Activated T-cell treated with anti-CD3 and anti-CD28 coated beads, Interleukin-2, amount 50 U/mL, for 72 hours (primary cell): Measurements from ENCODE around the gene CACHD1. TPM values are rescaled to one million over a fixed set of nuclear protein-coding genes. Genes with fewer than 3 reads are reported as not detected.
"Not testable (repeated sequence)": the region's sequence is repeated elsewhere in the genome, so short reads cannot be mapped to it uniquely, and the experiment has no call there.

Source experiments
- ATAC-seq, 2 donors: fragments of 150-1000 bp; cut with Tn5 transposase; replicated peaks in 1 of 2; 2 replicates each; pipeline ENCODE4 v1.10.0; 2021; ENCODE audit warnings: moderate library complexity in 2 of 2, mild to moderate bottlenecking in 1 of 2
- DNase-seq, 2 donors: peaks; one replicate each; pipeline ENCODE4 v3.0.0; 2021 to 2022; ENCODE audit warnings: mixed read lengths in 1 of 2
- H3K27ac Mint-ChIP-seq: one replicate; pipeline ENCODE4 v1.8.0; 2022; ENCODE audit warnings: mild to moderate bottlenecking, moderate library complexity, mixed read lengths
- H3K27me3 Mint-ChIP-seq: one replicate; pipeline ENCODE4 v1.8.0; 2022; ENCODE audit warnings: low read depth, mixed read lengths
- H3K36me3 Mint-ChIP-seq, 2 donors: one replicate each; pipeline ENCODE4 v1.8.0; 2022; ENCODE audit warnings: mixed read lengths in 2 of 2, mild to moderate bottlenecking in 1 of 2; ENCODE audit not compliant: insufficient read depth in 2 of 2
- H3K4me1 Mint-ChIP-seq: one replicate; pipeline ENCODE4 v1.8.0; 2022; ENCODE audit warnings: low read depth, mixed read lengths
- H3K4me3 Mint-ChIP-seq, 2 donors: one replicate each; pipeline ENCODE4 v1.8.0; 2022; ENCODE audit warnings: mild to moderate bottlenecking in 2 of 2, mixed read lengths in 2 of 2, moderate library complexity in 2 of 2
- H3K9me3 Mint-ChIP-seq, 2 donors: one replicate each; pipeline ENCODE4 v1.8.0; 2022; ENCODE audit warnings: mixed read lengths in 2 of 2
- total RNA-seq, 2 donors: library from RNA; stranded (reverse); gene quantifications; one replicate each; pipeline ENCODE4 v1.2.3, GENCODE V29; 2022

CACHD1 gene
- total RNA-seq, 2 donors from 2014 or later, result 1.6 to 3.7 TPM

- Mint-ChIP-seq H3K4me3 (no peak overlapping the region), H3K36me3 (no peaks in the 10 kb centered on the region), H3K27me3 (no peaks in the 10 kb centered on the region), H3K9me3 (no peaks in the 10 kb centered on the region), H3K4me1 (peaks cover 27% of the 10 kb centered on the region), H3K27ac (no peak overlapping the region)
- ATAC-seq, result no peak
- DNase-seq, result no peak
These were observed 41.1 kb downstream of the CACHD1 start for GRCh38 chr1:64511044-64511443.

GRCh38 chr1:64512206-64512605 lies 42.3 kb downstream of the CACHD1 start:
- not testable (repeated sequence) for H3K4me3 Mint-ChIP-seq, H3K27ac Mint-ChIP-seq, H3K9me3 Mint-ChIP-seq, DNase-seq, H3K27me3 Mint-ChIP-seq, ATAC-seq, H3K36me3 Mint-ChIP-seq
- H3K4me1 Mint-ChIP-seq, result peaks cover 16% of the 10 kb centered on the region

GRCh38 chr1:64513545-64513944 lies 43.6 kb downstream of the CACHD1 start:
- Mint-ChIP-seq H3K4me3 (no peak overlapping the region), H3K27ac (no peak overlapping the region), H3K9me3 (no peaks in the 10 kb centered on the region), H3K36me3 (no peaks in the 10 kb centered on the region), H3K4me1 (peaks cover 13% of the 10 kb centered on the region), H3K27me3 (no peaks in the 10 kb centered on the region)
- ATAC-seq, result no peak
- no peak for DNase-seq

- DNase-seq (no peak), ATAC-seq (no peak)
- H3K27ac Mint-ChIP-seq, result no peak overlapping the region
- H3K4me1 Mint-ChIP-seq, result peaks cover 13% of the 10 kb centered on the region
- no peak overlapping the region for H3K4me3 Mint-ChIP-seq
- H3K27me3 Mint-ChIP-seq, result no peaks in the 10 kb centered on the region
- H3K36me3 Mint-ChIP-seq, result no peaks in the 10 kb centered on the region
- no peaks in the 10 kb centered on the region for H3K9me3 Mint-ChIP-seq
These were observed 44.4 kb downstream of the CACHD1 start for GRCh38 chr1:64514197-64514765.

- H3K9me3 Mint-ChIP-seq, result no peaks in the 10 kb centered on the region
- ATAC-seq, result no peak
- H3K36me3 Mint-ChIP-seq, result no peaks in the 10 kb centered on the region
These were observed 45.5 kb downstream of the CACHD1 start for GRCh38 chr1:64515427-64515826.

GRCh38 chr1:64516301-64516700 lies 46.4 kb downstream of the CACHD1 start:
- Mint-ChIP-seq H3K4me3 (no peak overlapping the region), H3K4me1 (peaks cover 6% of the 10 kb centered on the region), H3K27ac (no peak overlapping the region), H3K27me3 (no peaks in the 10 kb centered on the region), H3K36me3 (no peaks in the 10 kb centered on the region), H3K9me3 (no peaks in the 10 kb centered on the region)
- no peak for ATAC-seq
- no peak for DNase-seq

More at GRCh38 chr1:64515427-64515826, 45.5 kb downstream of the CACHD1 start:
- Mint-ChIP-seq H3K4me3 (no peak overlapping the region), H3K4me1 (peaks cover 11% of the 10 kb centered on the region), H3K27me3 (no peaks in the 10 kb centered on the region), H3K27ac (no peak overlapping the region)
- no peak for DNase-seq

GRCh38 chr1:64516803-64517568 lies 47.1 kb downstream of the CACHD1 start:
- H3K4me1 Mint-ChIP-seq, result peaks cover 6% of the 10 kb centered on the region
- no peak overlapping the region for H3K27ac Mint-ChIP-seq
- no peak for ATAC-seq
- no peaks in the 10 kb centered on the region for H3K9me3 Mint-ChIP-seq
- H3K36me3 Mint-ChIP-seq, result no peaks in the 10 kb centered on the region
- no peaks in the 10 kb centered on the region for H3K27me3 Mint-ChIP-seq
- DNase-seq, result no peak
- H3K4me3 Mint-ChIP-seq, result no peak overlapping the region

GRCh38 chr1:64517640-64518039 lies 47.7 kb downstream of the CACHD1 start:
- Mint-ChIP-seq H3K4me1 (peaks cover 2% of the 10 kb centered on the region), H3K4me3 (no peak overlapping the region), H3K36me3 (no peaks in the 10 kb centered on the region), H3K27ac (no peak overlapping the region), H3K27me3 (no peaks in the 10 kb centered on the region), H3K9me3 (no peaks in the 10 kb centered on the region)
- DNase-seq (no peak), ATAC-seq (no peak)

- no peak overlapping the region for H3K4me3 Mint-ChIP-seq
- no peak for ATAC-seq
- no peaks in the 10 kb centered on the region for H3K36me3 Mint-ChIP-seq
- H3K27me3 Mint-ChIP-seq, result no peaks in the 10 kb centered on the region
- H3K9me3 Mint-ChIP-seq, result no peaks in the 10 kb centered on the region
- H3K4me1 Mint-ChIP-seq, result no peaks in the 10 kb centered on the region
- no peak overlapping the region for H3K27ac Mint-ChIP-seq
- DNase-seq, result no peak
These were observed 49.0 kb downstream of the CACHD1 start for GRCh38 chr1:64518692-64519481.

GRCh38 chr1:64519901-64520300 lies 50.0 kb downstream of the CACHD1 start:
- H3K27me3 Mint-ChIP-seq, result no peaks in the 10 kb centered on the region
- no peaks in the 10 kb centered on the region for H3K9me3 Mint-ChIP-seq
- no peak overlapping the region for H3K4me3 Mint-ChIP-seq
- DNase-seq, result no peak
- no peak for ATAC-seq
- H3K27ac Mint-ChIP-seq, result no peak overlapping the region
- no peaks in the 10 kb centered on the region for H3K36me3 Mint-ChIP-seq
- no peaks in the 10 kb centered on the region for H3K4me1 Mint-ChIP-seq

- Mint-ChIP-seq H3K27me3 (no peaks in the 10 kb centered on the region), H3K4me1 (peaks cover 11% of the 10 kb centered on the region), H3K9me3 (no peaks in the 10 kb centered on the region), H3K4me3 (no peak overlapping the region), H3K36me3 (no peaks in the 10 kb centered on the region), H3K27ac (no peak overlapping the region)
- no peak for ATAC-seq
- DNase-seq, result no peak
These were observed 52.8 kb downstream of the CACHD1 start for GRCh38 chr1:64522740-64523139.

- no peak for DNase-seq
- peaks cover 11% of the 10 kb centered on the region for H3K4me1 Mint-ChIP-seq
- no peaks in the 10 kb centered on the region for H3K36me3 Mint-ChIP-seq
- no peaks in the 10 kb centered on the region for H3K27me3 Mint-ChIP-seq
- no peak overlapping the region for H3K4me3 Mint-ChIP-seq
- no peak for ATAC-seq
- no peak overlapping the region for H3K27ac Mint-ChIP-seq
- no peaks in the 10 kb centered on the region for H3K9me3 Mint-ChIP-seq
These were observed 53.7 kb downstream of the CACHD1 start for GRCh38 chr1:64523413-64524337.
